GM19372 (cell line): Measurements from ENCODE around the gene ARHGEF10L.

Source experiments
- ATAC-seq: cut with Tn5 transposase; IDR thresholded peaks from one replicate; pipeline ENCODE4 v1.9.1; 2021; ENCODE audit warnings: mild to moderate bottlenecking, low read depth, moderate library complexity; ENCODE audit not compliant: unreplicated experiment

ARHGEF10L gene

DNA sequence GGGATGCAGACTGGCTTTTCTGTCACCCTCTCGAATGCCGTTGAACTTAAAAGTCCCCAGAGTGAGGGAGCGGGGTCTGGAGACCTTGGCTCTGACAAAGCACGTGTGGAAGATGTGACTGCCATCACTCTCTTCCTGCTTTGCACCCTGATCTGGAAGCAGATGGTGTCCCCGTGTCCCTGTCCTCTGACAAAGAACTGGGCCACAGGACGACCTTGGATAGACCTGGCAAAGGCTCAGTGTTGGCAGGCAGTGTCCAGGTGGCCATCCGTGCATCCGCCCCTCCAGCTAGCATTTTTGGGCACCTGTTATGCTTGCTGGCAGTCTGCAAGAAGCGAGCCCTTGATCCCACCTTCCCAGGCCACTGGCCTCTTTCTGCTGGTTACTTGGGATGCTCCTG, 27.4 kb downstream of the ARHGEF10L start:
- no peak for ATAC-seq

- ATAC-seq: no peak
These were observed 28.1 kb downstream of the ARHGEF10L start for GRCh38 chr1:17567582-17567981.

DNA sequence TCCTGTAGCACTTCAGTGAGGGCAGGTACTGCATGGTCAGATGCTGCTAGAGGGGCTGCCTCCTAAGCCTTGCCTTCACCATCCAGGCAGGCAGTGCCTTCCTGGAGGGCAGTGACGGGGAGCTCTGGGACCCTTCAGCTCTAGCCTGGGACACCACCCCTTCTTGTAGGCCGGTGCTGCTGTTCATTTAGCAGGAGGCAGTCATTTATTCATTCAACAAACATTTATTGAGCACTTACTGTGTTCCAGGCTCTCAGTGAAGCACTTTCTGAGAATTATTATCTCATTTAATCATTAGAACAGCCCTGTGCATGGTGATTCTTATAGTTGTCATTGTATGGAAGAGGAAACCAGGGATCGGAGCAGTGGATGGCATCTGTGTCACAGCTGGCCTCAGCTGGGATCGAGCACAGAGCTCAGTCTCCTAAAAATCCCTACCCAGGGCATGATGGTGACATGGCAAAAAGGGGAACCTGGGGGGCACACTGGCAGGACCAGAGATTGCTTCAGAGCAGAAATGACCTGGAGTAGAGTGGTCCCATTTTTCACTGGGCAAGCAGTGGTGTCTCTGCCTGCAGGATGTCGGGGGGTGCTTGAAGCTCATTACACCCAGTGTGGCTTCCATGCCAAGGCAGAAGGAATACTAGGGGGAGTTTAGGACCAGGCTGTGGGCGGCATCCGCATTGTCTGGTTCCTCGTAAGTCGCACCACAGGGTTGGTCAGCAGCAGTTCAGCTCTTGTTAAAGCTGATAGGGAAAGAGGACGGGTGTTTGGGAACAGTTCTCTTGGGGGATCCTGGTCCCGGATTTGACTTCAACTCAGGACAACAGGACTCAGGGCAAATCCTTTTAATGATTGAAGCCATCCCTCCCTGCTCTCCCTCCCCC, 28.8 kb downstream of the ARHGEF10L start:
- no peak for ATAC-seq

DNA sequence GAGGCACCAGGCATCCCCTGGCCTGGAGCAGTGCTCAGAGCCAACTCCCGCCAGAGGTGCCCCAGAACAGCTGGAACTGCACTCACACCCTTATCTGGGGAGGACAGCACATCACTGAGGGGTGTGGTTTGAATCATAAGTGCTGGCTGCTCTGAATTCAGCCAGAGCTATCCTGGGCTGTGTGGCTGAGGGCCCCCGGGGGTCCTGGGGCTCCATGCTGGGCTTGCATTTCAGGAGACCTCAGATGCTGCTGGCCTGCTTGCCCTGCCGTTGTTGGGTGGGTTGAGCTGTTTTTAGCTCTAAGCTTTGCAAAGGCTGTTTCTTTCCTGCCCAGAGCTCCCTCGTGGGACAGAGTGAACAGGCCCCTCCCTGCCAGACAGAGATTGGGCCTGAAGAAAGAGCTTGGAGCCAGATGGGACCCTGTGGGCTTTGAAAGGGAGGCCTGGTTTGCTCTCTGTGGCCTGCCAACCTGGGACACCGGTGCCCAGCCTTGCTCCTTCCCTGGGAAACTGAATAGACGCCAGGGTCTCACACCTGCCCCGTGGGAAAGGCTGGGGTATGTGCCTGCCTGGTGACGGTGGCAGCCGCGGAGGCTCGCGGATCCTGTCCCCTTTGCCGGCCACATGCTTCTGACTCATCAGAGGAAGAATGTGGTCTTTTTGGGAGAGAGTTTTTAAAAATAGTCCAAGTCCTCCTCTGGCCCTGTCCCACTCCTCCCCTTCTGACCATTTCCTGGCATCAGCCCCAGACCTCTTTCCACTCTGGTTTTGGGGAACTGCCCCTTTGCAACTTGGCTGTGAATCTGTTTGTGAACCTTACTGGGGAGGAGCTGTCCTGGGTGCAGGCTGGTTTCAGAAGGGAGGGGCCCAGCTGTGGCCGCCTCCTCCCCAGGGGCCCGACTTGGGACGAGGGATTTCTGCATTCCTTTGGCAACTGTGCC, 30.0 kb downstream of the ARHGEF10L start:
- no peak for ATAC-seq

- ATAC-seq: no peak
These were observed 30.7 kb downstream of the ARHGEF10L start for GRCh38 chr1:17570228-17570627.

GRCh38 chr1:17572264-17572985, 32.9 kb downstream of the ARHGEF10L start:
- ATAC-seq: no peak

DNA sequence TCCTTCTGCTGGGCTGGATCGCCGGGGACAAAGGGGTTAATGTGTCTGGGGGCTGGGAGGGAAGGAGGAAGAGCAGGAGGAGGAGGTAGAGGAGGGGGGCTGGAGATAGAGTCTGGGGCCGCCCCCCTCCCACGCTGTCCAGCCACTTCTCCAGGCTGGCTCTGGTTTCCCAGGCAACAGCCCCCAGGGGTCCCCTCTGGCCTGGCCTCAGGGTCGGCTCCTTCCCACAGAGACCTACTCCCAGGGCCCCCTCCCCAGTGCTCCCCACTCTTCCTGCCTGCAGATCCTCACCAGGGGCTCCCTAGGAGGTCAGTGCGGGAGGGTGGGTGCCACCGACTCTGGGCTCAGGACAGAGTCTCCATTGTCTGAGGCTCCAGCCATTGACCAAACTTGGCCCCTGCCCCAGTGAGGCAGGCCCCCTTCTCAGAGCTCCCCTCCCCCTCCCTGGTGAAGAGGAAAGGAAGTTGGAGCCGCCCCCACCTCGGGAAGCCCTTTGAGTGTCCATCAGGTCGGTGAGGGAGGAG, 34.1 kb downstream of the ARHGEF10L start:
- ATAC-seq: no peak

DNA sequence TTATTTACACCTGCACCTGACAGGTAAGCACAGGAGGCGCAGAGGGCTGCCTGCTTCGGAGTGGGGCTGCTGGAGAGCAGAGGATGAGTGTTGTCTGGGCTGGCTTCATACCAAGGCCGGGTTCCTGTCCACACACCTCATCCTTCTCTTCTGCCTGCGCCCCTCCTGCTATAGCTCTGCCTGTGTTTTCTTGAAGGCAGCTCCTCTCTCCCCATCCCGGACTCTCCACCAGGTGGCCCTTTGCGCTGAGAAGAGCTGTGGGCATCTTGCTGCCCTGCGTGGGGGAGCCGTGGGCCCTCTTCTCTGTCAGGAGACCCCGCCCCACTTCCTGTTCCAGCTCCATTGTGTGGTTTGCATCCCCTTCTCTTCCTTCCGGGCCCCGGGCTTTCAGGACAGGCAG, 35.0 kb downstream of the ARHGEF10L start:
- ATAC-seq: no peak

DNA sequence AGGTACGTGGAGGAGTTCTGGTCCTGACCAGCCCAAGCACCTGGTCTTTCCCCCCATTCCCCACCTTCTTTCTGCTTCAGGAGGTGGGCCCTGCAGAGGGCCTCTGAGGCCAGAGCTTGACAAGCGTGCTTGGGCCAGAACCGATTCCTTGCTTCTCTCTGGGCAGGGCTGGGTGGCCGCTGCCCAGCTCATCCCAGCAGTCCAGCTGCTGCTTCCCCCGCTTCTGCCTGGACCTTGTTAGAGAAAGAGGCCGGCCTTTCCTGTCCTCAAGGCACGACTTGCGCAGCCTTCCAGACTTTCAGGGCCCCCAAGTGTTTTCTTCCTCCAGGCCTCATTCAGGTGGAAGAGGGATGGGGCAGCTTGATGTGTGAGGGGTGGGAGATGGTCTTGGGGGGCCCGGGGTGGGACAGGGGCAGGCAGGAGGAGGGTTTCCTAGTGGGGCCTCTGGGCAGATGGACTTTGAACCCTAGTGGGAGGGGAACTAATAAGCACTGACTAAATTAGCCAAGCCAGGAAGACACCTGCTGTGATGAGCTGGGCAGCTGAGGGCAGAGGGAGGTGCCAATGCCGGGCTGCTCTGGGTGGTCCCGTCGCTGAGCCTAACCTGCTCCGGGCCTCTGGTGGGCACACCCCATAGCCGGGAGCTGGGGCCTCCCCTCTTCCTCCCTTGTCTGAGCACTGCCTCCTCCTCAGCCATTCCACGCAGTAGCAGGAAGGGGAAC, 36.5 kb downstream of the ARHGEF10L start:
- ATAC-seq: no peak

DNA sequence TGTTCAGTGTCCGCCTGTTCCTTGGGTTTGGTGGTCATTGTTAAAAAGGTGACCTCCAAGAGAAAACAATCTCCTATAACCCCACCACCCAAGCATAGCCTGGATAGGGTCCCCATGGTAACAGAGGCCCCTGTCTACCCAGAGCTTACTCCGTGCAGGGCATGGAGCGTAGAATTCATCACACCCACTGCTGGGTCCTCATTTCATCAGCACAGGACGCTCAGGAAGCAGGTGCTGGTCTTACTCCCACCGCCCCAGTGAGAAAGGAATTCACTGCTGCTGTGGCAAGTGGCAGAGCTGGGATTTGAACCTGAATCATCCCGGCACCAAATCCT, 37.0 kb downstream of the ARHGEF10L start:
- no peak for ATAC-seq

- no peak for ATAC-seq
These were observed 38.4 kb downstream of the ARHGEF10L start for GRCh38 chr1:17577907-17578297.

DNA sequence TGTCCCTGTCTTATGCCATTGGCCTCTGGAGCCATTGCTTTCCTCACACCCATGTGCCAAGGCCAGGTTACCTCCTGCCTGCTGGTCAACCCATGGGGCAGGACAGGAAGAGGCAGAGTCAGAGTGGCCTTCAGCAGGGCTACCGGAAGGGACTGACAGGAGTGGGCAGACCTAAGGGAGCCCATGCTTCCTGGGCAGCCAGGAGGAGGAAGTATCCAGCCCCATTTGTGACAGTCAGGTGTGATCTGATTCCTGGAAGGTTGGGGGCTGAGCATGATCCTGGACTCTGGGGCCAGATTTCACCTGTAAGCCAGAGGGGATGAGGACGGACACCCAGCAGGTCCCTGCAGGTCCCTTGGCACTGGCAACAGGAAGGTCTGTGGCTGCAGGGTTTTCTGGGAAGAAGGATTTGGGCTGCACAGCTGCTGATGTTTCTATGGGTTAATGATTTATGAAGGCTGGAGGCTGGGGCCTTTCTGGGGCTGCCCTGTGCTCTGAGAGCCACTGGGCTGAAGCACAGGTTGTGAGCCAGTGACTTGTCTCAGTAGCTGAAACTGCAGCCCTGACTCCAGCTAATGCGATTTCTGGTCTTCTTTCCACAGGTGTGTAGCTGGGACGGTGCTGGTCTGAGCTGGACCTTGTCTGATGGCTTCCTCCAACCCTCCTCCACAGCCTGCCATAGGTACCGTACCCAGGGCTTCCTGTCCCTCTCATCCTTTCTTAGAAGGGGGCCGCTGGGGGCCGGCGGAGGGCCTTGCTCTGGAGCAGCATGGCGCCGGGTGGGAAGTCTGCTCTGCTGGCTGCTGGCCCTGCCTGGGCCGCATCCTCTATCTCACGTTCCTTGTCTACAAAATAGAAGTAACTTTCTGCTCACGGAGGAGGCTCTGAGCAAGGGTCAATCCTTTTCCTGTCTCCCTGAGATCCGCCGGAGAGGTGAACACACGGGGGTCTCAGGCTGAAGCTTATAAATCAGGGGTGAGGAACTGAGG, 40.7 kb downstream of the ARHGEF10L start:
- no peak for ATAC-seq

GRCh38 chr1:17581389-17582123, 42.1 kb downstream of the ARHGEF10L start:
- no peak for ATAC-seq

GRCh38 chr1:17582124-17582774, 42.8 kb downstream of the ARHGEF10L start:
- ATAC-seq: no peak

DNA sequence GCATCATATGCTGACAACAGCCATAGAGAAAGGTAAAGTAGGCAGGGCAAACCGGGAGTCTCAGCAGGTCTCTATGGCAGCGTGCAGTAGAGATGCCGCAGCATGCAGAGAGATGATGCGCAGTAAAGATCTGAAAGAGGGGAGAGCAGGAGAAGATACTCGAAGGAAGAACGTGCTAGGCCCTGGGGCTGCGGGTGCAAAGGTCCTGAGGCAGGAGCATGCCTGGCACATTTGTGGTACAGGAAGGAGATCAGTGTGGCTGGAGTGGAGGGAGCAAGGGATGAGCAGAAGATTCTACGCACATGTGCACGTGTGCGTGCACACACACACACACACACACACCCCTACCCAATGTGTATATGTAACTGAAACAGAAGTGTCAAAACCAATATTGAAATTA, 45.0 kb downstream of the ARHGEF10L start:
- ATAC-seq: no peak

DNA sequence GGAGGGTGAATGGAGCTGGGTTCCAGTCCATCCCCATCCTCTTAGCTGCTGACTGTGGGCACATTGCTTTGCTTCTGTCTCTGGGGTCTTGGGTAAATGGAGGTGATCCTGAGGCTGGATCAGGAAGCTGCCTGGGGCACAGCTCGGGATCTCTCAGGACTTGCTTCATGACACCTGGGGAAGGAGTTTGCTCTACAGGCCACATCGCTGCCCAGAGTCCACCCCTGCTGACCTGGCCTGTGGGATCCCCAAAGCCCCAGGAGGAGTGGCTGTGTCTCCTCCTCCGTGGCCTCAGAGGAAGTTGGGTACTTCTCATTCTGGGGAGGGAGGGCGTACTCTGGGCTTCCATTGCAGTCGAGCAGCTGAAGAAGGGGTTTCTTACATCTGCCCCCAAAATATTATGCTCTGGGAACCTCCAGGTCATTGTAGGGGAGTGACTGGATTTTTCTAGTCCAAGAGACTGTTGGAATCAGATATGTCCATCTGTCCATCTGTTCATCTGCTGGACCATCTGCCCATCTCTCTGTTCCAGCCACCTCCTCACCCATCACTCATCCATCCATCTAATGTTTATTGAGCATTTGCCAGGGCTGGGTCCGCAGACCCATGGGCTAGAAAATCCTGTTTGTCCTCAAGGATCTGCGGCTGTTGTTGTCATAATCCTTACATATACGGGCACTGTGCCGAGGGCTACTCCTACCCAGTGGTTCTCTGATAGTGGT, 45.9 kb downstream of the ARHGEF10L start:
- ATAC-seq: no peak
